Tibial artery (tissue), 4 donors: Measurements from ENCODE around the gene KMT2B.
A peak's percentile ranks its signal among the peaks of the same experiment; 100 is the strongest.

Experiments used
- DNase-seq, 2 donors: peaks; one replicate each; pipeline ENCODE4 v3.0.0-alpha.2; 2019
- H3K27ac ChIP-seq, 2 donors: fragments of 200-600 bp; sonication (generic) in 1 of 2; 1 replicate in 1 of 2; 2 replicates in 1 of 2; pipeline ENCODE4 v1.5.1; 2018 to 2019; ENCODE audit warnings: mild to moderate bottlenecking in 1 of 2
- H3K27me3 ChIP-seq, 2 donors: fragments of 200-600 bp; sonication (generic) in 1 of 2; one replicate each; pipeline versions ENCODE4 v1.5.1 to v1.6.0; 2016 to 2019
- H3K36me3 ChIP-seq, 3 donors: fragments of 200-600 bp; sonication (generic) in 2 of 3; one replicate each; pipeline ENCODE4 v1.5.1; 2016 to 2019; ENCODE audit warnings: mild to moderate bottlenecking in 2 of 3
- H3K4me1 ChIP-seq, 4 donors: fragments of 200-600 bp; sonication (generic) in 2 of 4; 1 replicate in 3 of 4; 2 replicates in 1 of 4; pipeline ENCODE4 v1.5.1; 2016 to 2019
- H3K4me3 ChIP-seq, 2 donors: fragments of 200-600 bp; sonication (generic) in 1 of 2; 1 replicate in 1 of 2; 2 replicates in 1 of 2; pipeline ENCODE4 v1.5.1; 2018 to 2019; ENCODE audit warnings: mild to moderate bottlenecking in 2 of 2
- H3K9me3 ChIP-seq, 3 donors: fragments of 200-600 bp; sonication (generic) in 1 of 3; one replicate each; pipeline ENCODE4 v1.5.1; 2016 to 2019
- intact Hi-C: fragments of 100-400 bp; cut with DNase I; formaldehyde crosslinking; loops from one replicate; pipeline ENCODE4 v1.15.0; 2023; ENCODE audit warnings: low total_unique reads
- TF ChIP-seq, protein P1 (sequence below), 2 experiments: fragments of 200-600 bp in 1 of 2; fragments of 450-650 bp in 1 of 2; IDR thresholded peaks; one replicate each; pipeline ENCODE4 v1.5.1; 2017 to 2019; ENCODE audit warnings: antibody characterized with exemption in 2 of 2, mild to moderate bottlenecking in 1 of 2, moderate library complexity in 1 of 2

The KMT2B gene

DNA sequence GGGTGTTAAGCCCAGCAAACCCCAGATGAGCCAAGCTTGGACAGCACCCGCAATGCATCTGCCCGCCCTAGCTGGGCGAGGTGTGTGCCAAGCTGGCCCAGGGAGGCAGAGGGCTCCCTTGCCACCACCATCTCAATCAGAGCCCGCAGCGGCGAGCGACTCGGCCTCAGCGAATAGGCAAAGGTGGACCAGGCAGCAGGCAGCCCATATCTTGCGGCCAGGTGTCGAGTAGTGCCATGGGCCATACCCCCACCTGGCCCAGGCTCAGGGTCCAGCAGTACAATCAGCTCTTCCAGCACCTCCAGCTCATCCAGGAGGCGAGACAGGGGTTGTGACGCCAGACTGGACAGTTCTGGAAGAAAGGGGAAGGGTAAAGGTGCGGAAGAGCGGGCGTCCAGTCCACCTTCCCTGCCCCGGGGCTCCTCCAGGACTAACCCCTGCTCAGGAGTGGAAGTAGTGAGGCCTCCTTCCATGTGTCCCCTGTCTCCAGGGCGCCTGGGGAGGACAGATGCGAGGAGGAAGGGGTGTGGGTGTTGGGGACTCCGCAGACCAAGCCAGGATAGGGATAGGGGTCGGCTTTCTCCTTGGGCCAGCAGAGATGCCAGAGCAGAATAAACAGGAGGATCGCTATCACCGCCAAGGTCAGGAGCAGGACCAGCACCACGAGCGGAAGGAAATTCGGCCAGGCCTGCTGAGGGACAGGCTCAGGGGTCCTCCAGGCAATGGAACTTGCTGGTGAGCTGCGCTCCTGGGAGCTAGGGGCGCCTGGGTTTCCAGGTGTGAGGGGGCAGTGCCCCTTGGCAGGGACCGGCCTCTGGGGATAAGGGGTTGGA is 21.7 kb downstream of the KMT2B start:
- peaks cover 15 to 54% (median 45%) of the 10 kb centered on the region in 3 donors for H3K36me3 ChIP-seq
- H3K4me1 ChIP-seq = peaks cover 0 to 32% (median 21%) of the 10 kb centered on the region in 4 donors
- TF ChIP-seq, protein P1, sequence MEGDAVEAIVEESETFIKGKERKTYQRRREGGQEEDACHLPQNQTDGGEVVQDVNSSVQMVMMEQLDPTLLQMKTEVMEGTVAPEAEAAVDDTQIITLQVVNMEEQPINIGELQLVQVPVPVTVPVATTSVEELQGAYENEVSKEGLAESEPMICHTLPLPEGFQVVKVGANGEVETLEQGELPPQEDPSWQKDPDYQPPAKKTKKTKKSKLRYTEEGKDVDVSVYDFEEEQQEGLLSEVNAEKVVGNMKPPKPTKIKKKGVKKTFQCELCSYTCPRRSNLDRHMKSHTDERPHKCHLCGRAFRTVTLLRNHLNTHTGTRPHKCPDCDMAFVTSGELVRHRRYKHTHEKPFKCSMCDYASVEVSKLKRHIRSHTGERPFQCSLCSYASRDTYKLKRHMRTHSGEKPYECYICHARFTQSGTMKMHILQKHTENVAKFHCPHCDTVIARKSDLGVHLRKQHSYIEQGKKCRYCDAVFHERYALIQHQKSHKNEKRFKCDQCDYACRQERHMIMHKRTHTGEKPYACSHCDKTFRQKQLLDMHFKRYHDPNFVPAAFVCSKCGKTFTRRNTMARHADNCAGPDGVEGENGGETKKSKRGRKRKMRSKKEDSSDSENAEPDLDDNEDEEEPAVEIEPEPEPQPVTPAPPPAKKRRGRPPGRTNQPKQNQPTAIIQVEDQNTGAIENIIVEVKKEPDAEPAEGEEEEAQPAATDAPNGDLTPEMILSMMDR (IDR thresholded peaks at IDR 0.05) = no peak
- H3K9me3 ChIP-seq = no peaks in the 10 kb centered on the region
- H3K27me3 ChIP-seq = no peaks in the 10 kb centered on the region
- DNase-seq = no peak
- H3K27ac ChIP-seq = peak overlapping the region; percentile 79 to 90
- H3K4me3 ChIP-seq = peak overlapping the region; percentile 58 to 72
- intact Hi-C loops = no loop called here

DNA sequence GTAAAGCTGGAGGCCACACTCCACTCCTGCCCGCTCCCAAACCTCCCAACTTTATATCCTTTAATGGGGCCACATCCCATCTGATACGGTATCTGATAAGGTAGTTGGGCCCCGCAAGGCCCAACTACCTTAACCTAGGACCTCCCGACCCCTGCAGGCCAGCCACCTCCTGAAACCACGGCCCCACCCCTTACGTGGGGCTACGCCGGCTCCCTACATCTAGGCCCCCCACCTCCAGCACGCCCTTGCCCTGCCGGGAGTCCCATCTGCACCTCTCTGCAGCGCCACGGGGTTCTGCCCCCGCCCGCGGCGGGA is 22.3 kb downstream of the KMT2B start:
- intact Hi-C loops = no loop called here
- H3K27ac ChIP-seq = peak overlapping the region; percentile 79 to 90
- no peaks in the 10 kb centered on the region for H3K27me3 ChIP-seq
- H3K9me3 ChIP-seq = no peaks in the 10 kb centered on the region
- peaks cover 15 to 48% (median 39%) of the 10 kb centered on the region in 3 donors for H3K36me3 ChIP-seq
- peaks cover 0 to 35% (median 22%) of the 10 kb centered on the region in 4 donors for H3K4me1 ChIP-seq
- H3K4me3 ChIP-seq = peak overlapping the region; percentile 58 to 72
- TF ChIP-seq, protein P1 (IDR thresholded peaks at IDR 0.05) = no peak
- no peak for DNase-seq

DNA sequence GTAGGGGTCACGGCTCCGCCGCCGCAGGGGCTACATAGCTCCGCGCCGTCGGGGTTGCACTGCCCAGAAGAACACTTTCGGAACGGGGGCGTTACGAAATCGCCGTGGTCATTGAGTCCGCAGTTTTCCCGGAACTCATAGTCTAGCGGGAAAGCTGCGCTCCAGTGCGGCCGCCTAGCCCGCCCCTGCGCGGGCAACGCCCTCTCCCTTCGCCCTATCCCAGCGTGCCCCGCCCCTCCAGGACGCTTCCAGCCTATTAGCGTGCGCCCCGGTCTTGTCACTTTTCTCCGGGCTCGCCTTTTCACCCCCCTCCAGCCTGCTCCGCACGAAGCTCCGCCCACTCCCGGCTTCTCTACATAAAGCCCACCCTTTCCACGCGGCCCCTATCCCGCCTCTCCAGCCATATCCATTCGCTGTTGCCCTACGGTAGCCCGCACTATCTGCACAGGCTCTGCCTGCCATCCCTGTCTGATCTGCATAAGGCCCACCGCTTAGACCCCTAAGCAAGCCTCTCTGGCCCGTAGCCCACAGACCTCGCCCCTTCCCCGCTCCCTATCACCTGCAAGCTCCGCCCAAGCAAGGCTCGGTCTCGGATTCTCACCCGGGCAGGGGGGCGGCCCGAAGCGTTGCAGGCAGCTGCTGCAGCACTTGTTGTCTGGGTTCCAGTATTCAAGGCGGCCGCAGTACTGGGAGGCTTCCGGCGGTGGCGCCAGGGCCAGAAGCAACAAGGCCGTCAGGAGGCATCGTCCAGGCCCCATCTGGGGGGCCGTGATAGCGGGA is 22.8 kb downstream of the KMT2B start:
- peak; percentile 99 for DNase-seq
- H3K4me1 ChIP-seq = peaks cover 0 to 35% (median 22%) of the 10 kb centered on the region in 4 donors
- intact Hi-C loops = no loop called here

DNA sequence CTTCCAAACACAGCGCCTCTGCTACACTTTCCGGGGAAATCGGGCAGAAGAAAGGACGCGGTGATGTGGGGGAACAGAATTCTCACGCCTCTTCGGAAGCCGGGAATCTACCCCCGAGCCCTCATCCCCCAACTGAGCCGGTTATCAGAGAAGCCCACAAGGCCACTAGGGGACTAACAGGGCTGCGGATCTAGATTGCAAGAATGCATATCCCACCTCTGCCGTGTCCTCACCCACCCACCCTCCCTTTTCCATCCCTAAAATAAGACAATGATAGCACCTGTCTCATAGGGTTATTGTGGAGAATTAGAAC is 23.4 kb downstream of the KMT2B start:
- H3K4me3 ChIP-seq = peak overlapping the region; percentile 58 to 72
- peaks cover 15 to 37% (median 28%) of the 10 kb centered on the region in 3 donors for H3K36me3 ChIP-seq
- DNase-seq = no peak
- TF ChIP-seq, protein P1 (IDR thresholded peaks at IDR 0.05) = no peak
- H3K4me1 ChIP-seq = peaks cover 0 to 40% (median 26%) of the 10 kb centered on the region in 4 donors
- peak overlapping the region; percentile 79 to 90 for H3K27ac ChIP-seq
- no peaks in the 10 kb centered on the region for H3K9me3 ChIP-seq
- H3K27me3 ChIP-seq = no peaks in the 10 kb centered on the region
- intact Hi-C loops = no loop called here

More for the DNA sequence above, 22.8 kb downstream of the KMT2B start:
- no peaks in the 10 kb centered on the region for H3K27me3 ChIP-seq
- H3K36me3 ChIP-seq = peaks cover 15 to 43% (median 34%) of the 10 kb centered on the region in 3 donors
- peak overlapping the region; percentile 58 to 72 for H3K4me3 ChIP-seq
- peak overlapping the region; percentile 79 to 90 for H3K27ac ChIP-seq
- TF ChIP-seq, protein P1 (IDR thresholded peaks at IDR 0.05) = no peak
- no peaks in the 10 kb centered on the region for H3K9me3 ChIP-seq

DNA sequence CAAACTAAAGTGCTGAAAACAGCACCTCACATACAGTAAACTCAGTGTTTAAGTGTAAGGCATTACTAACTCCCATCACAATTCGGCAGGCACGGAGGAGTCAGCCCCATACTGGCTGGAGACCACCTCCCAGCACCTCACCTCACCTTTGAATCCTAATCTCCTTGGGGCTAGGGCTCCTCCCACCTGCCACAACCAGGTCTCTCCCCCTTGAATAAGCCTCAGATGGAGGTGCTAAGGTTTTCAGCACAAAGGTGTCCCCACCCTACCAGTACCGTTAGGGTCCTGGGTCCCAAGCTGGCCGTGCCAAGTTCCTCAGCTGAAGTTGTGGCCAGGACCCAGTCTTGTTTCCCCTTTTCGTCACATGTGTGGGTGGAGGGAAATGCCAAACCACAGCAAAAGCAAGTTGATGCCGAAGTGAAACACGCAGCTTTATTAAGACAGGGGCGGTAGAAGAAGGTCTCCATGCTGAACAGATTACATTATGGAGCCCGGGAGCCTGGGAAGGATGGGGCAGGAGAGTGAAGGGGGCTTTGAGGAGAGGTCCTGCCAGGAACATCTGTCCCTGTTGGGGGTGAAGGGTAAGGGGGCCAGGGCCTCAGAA is 24.4 kb downstream of the KMT2B start, which contains the start of gene IGFLR1:
Gene IGFLR1 (minus strand): TSS at position 332 of the 604 bp plus-strand sequence. CDS start 1,272 bp downstream, outside the sequence.
- Histone ChIP-seq H3K27me3 (no peaks in the 10 kb centered on the region), H3K36me3 (peaks cover 15 to 27% (median 17%) of the 10 kb centered on the region in 3 donors), H3K27ac (peak within 1 kb of the TSS; percentile 79 to 90), H3K9me3 (no peaks in the 10 kb centered on the region), H3K4me3 (peak within 1 kb of the TSS; percentile 58 to 72), H3K4me1 (peaks cover 0 to 47% (median 32%) of the 10 kb centered on the region in 4 donors)
- TF ChIP-seq, protein P1 (IDR thresholded peaks at IDR 0.05) = no peak
- intact Hi-C loops = no loop called here
- DNase-seq = no peak
